Measurements from ENCODE around the gene ZSWIM6. TPM values are rescaled to one million over a fixed set of nuclear protein-coding genes. Genes with fewer than 3 reads are reported as not detected.
A peak's percentile ranks its signal among the peaks of the same experiment; 100 is the strongest.

Gene ZSWIM6
- total RNA-seq, 1 donor from 2014 or later, result 20.7 TPM

- H3K4me1 Mint-ChIP-seq (ENCODE audit: unreplicated experiment), result peaks cover 79% of the 10 kb centered on the region
- no peaks in the 10 kb centered on the region for H3K9me3 Mint-ChIP-seq (ENCODE audit: unreplicated experiment)
- no peak overlapping the region for H3K27ac Mint-ChIP-seq (ENCODE audit: unreplicated experiment)
- no peak for TF ChIP-seq CTCF (IDR thresholded peaks at IDR 0.05)
- H3K27me3 Mint-ChIP-seq (ENCODE audit: unreplicated experiment), result no peaks in the 10 kb centered on the region
- H3K36me3 Mint-ChIP-seq (ENCODE audit: unreplicated experiment), result no peaks in the 10 kb centered on the region
- no peak overlapping the region for H3K4me3 Mint-ChIP-seq (ENCODE audit: unreplicated experiment)
- DNase-seq (ENCODE audit: extremely low spot score, unreplicated experiment), result no peak
These were observed 20.9 kb upstream of the ZSWIM6 start for GRCh38 chr5:61311056-61311610.

GRCh38 chr5:61311836-61312808 is 19.9 kb upstream of the ZSWIM6 start:
- H3K36me3 Mint-ChIP-seq (ENCODE audit: unreplicated experiment), result no peaks in the 10 kb centered on the region
- no peaks in the 10 kb centered on the region for H3K9me3 Mint-ChIP-seq (ENCODE audit: unreplicated experiment)
- H3K4me1 Mint-ChIP-seq (ENCODE audit: unreplicated experiment), result peaks cover 69% of the 10 kb centered on the region
- DNase-seq (ENCODE audit: extremely low spot score, unreplicated experiment), result no peak
- H3K4me3 Mint-ChIP-seq (ENCODE audit: unreplicated experiment), result peak overlapping the region; percentile 2
- no peak for TF ChIP-seq CTCF (IDR thresholded peaks at IDR 0.05)
- H3K27me3 Mint-ChIP-seq (ENCODE audit: unreplicated experiment), result no peaks in the 10 kb centered on the region
- H3K27ac Mint-ChIP-seq (ENCODE audit: unreplicated experiment), result peak overlapping the region; percentile 87

- no peak for DNase-seq (ENCODE audit: extremely low spot score, unreplicated experiment)
- no peak for TF ChIP-seq CTCF (IDR thresholded peaks at IDR 0.05)
- H3K27ac Mint-ChIP-seq (ENCODE audit: unreplicated experiment), result peak overlapping the region; percentile 87
- no peaks in the 10 kb centered on the region for H3K27me3 Mint-ChIP-seq (ENCODE audit: unreplicated experiment)
- H3K4me3 Mint-ChIP-seq (ENCODE audit: unreplicated experiment), result peak overlapping the region; percentile 14
- no peaks in the 10 kb centered on the region for H3K9me3 Mint-ChIP-seq (ENCODE audit: unreplicated experiment)
- no peaks in the 10 kb centered on the region for H3K36me3 Mint-ChIP-seq (ENCODE audit: unreplicated experiment)
- peaks cover 62% of the 10 kb centered on the region for H3K4me1 Mint-ChIP-seq (ENCODE audit: unreplicated experiment)
These were observed 17.9 kb upstream of the ZSWIM6 start for GRCh38 chr5:61313960-61314681.

GRCh38 chr5:61318376-61318775 is 13.7 kb upstream of the ZSWIM6 start:
- Mint-ChIP-seq H3K27ac (ENCODE audit: unreplicated experiment) (no peak overlapping the region), H3K4me1 (ENCODE audit: unreplicated experiment) (peaks cover 55% of the 10 kb centered on the region), H3K9me3 (ENCODE audit: unreplicated experiment) (no peaks in the 10 kb centered on the region), H3K4me3 (ENCODE audit: unreplicated experiment) (no peak overlapping the region), H3K36me3 (ENCODE audit: unreplicated experiment) (no peaks in the 10 kb centered on the region), H3K27me3 (ENCODE audit: unreplicated experiment) (no peaks in the 10 kb centered on the region)
- no peak for TF ChIP-seq CTCF (IDR thresholded peaks at IDR 0.05)
- DNase-seq (ENCODE audit: extremely low spot score, unreplicated experiment), result no peak

Measured in osteocyte (in vitro differentiated cells).